ENCODE results near the gene MICU1. TPM values are rescaled to one million over a fixed set of nuclear protein-coding genes. Genes with fewer than 3 reads are reported as not detected.
"Not testable (repeated sequence)": the region's sequence is repeated elsewhere in the genome, so short reads cannot be mapped to it uniquely, and the experiment has no call there.

Gene MICU1
- total and polyA plus RNA-seq, 8 donors: 9.4 to 21.7 (median 12.6) TPM

- 86 to 90% methylated on average over 4 of the region's 4 CpGs for WGBS, 2 donors
- ATAC-seq: no peak
- no peak for FAIRE-seq
Observed at GRCh38 chr10:72385724-72386123, 240.2 kb downstream of the MICU1 start.

GRCh38 chr10:72384982-72385381, 240.9 kb downstream of the MICU1 start:
- H3K36me3 ChIP-seq; H3K27ac ChIP-seq; intact Hi-C loops (cut with DNase I); FAIRE-seq; H3K27me3 ChIP-seq; H3K9me3 ChIP-seq; ATAC-seq; DNase-seq; H3K4me3 ChIP-seq; H3K4me1 ChIP-seq: not testable (repeated sequence)
- WGBS, 2 donors: 74 to 81% methylated on average over 7 of the region's 7 CpGs

More at GRCh38 chr10:72385724-72386123, 240.2 kb downstream of the MICU1 start:
- no peak for DNase-seq
- Histone ChIP-seq H3K4me1 (no peaks in the 10 kb centered on the region), H3K36me3 (no peaks in the 10 kb centered on the region), H3K4me3 (no peak overlapping the region), H3K9me3 (no peaks in the 10 kb centered on the region), H3K27ac (no peak overlapping the region), H3K27me3 (no peaks in the 10 kb centered on the region)
- TF ChIP-seq, protein P1, sequence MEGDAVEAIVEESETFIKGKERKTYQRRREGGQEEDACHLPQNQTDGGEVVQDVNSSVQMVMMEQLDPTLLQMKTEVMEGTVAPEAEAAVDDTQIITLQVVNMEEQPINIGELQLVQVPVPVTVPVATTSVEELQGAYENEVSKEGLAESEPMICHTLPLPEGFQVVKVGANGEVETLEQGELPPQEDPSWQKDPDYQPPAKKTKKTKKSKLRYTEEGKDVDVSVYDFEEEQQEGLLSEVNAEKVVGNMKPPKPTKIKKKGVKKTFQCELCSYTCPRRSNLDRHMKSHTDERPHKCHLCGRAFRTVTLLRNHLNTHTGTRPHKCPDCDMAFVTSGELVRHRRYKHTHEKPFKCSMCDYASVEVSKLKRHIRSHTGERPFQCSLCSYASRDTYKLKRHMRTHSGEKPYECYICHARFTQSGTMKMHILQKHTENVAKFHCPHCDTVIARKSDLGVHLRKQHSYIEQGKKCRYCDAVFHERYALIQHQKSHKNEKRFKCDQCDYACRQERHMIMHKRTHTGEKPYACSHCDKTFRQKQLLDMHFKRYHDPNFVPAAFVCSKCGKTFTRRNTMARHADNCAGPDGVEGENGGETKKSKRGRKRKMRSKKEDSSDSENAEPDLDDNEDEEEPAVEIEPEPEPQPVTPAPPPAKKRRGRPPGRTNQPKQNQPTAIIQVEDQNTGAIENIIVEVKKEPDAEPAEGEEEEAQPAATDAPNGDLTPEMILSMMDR (IDR thresholded peaks at IDR 0.05): no peak
- intact Hi-C loops (cut with DNase I): no loop called here

- intact Hi-C loops (cut with DNase I): no loop called here
- TF ChIP-seq, protein P1 (IDR thresholded peaks at IDR 0.05): no peak
Observed at GRCh38 chr10:72379776-72380175, 246.1 kb downstream of the MICU1 start.

GRCh38 chr10:72379062-72379461, 246.8 kb downstream of the MICU1 start:
- Histone ChIP-seq H3K9me3 (no peaks in the 10 kb centered on the region), H3K4me3 (no peak overlapping the region), H3K4me1 (no peaks in the 10 kb centered on the region), H3K27ac (no peak overlapping the region), H3K36me3 (peaks cover 0 to 6% (median 0%) of the 10 kb centered on the region in 3 donors), H3K27me3 (no peaks in the 10 kb centered on the region)
- no peak for ATAC-seq
- 98 to 100% methylated on average over 2 of the region's 2 CpGs for WGBS, 2 donors
- intact Hi-C loops (cut with DNase I): no loop called here
- DNase-seq: no peak
- FAIRE-seq: no peak
- TF ChIP-seq, protein P1 (IDR thresholded peaks at IDR 0.05): no peak

More at GRCh38 chr10:72379776-72380175, 246.1 kb downstream of the MICU1 start:
- WGBS, 2 donors: 70 to 75% methylated on average over 2 of the region's 2 CpGs
- no peak for ATAC-seq
- H3K27ac ChIP-seq: no peak overlapping the region
- H3K4me1 ChIP-seq: no peaks in the 10 kb centered on the region
- FAIRE-seq: no peak
- no peaks in the 10 kb centered on the region for H3K9me3 ChIP-seq
- no peak for DNase-seq
- no peaks in the 10 kb centered on the region for H3K27me3 ChIP-seq
- H3K36me3 ChIP-seq: peaks cover 0 to 6% (median 0%) of the 10 kb centered on the region in 3 donors
- no peak overlapping the region for H3K4me3 ChIP-seq

- DNase-seq: no peak
- 53 to 61% methylated on average over 5 of the region's 5 CpGs for WGBS, 2 donors
- Histone ChIP-seq H3K4me3 (no peak overlapping the region), H3K27ac (no peak overlapping the region), H3K36me3 (peaks cover 0 to 6% (median 0%) of the 10 kb centered on the region in 3 donors), H3K4me1 (no peaks in the 10 kb centered on the region), H3K9me3 (no peaks in the 10 kb centered on the region), H3K27me3 (no peaks in the 10 kb centered on the region)
- TF ChIP-seq, protein P1 (IDR thresholded peaks at IDR 0.05): no peak
- no peak for FAIRE-seq
- ATAC-seq: peak in 1 of 4 donors; percentile 26
- intact Hi-C loops (cut with DNase I): no loop called here
Observed at GRCh38 chr10:72375585-72375984, 250.3 kb downstream of the MICU1 start.
